Thoracic aorta (tissue), 2 donors: ENCODE results near the gene PPA1. TPM values are rescaled to one million over a fixed set of nuclear protein-coding genes. Genes with fewer than 3 reads are reported as not detected.
"Not testable (repeated sequence)": the region's sequence is repeated elsewhere in the genome, so short reads cannot be mapped to it uniquely, and the experiment has no call there.

Experiments
- ATAC-seq: fragments of 150-250 bp; one replicate; pipeline ENCODE4 v1.8.0; 2017; ENCODE audit warnings: low read depth; ENCODE audit not compliant: insufficient number of reproducible peaks, low FRiP score
- DNase-seq: peaks from one replicate; pipeline ENCODE4 v3.0.0-alpha.2; 2020; ENCODE audit warnings: low spot score
- H3K27ac ChIP-seq, 2 donors: fragments of 200-600 bp; sonication (generic); 1 replicate in 1 of 2; 2 replicates in 1 of 2; pipeline ENCODE4 v1.5.1; 2016; ENCODE audit warnings: mild to moderate bottlenecking in 2 of 2, moderate library complexity in 2 of 2
- H3K27me3 ChIP-seq: fragments of 200-600 bp; sonication (generic); replicated peaks from 2 replicates; pipeline ENCODE4 v1.6.0; 2016; ENCODE audit warnings: mild to moderate bottlenecking; ENCODE audit not compliant: insufficient read depth
- H3K36me3 ChIP-seq: fragments of 200-600 bp; sonication (generic); one replicate; pipeline ENCODE4 v1.5.1; 2016
- H3K4me1 ChIP-seq, 2 donors: fragments of 200-600 bp; sonication (generic); 1 replicate in 1 of 2; 2 replicates in 1 of 2; pipeline versions ENCODE4 v1.5.1 to v1.6.0; 2016; ENCODE audit warnings: low read depth in 2 of 2, mild to moderate bottlenecking in 1 of 2; ENCODE audit not compliant: control insufficient read depth in 1 of 2
- H3K4me3 ChIP-seq: fragments of 200-600 bp; sonication (generic); 2 replicates; pipeline ENCODE4 v1.5.1; 2016; ENCODE audit warnings: mild to moderate bottlenecking
- H3K9me3 ChIP-seq: fragments of 200-600 bp; sonication (generic); 2 replicates; pipeline ENCODE4 v1.5.1; 2016
- total RNA-seq, 2 donors: library from RNA; depleted of rRNA; stranded (reverse); fragments of >200 nt; gene quantifications; one replicate each; pipeline versions ENCODE4 v1.1.0 to v1.2.3, GENCODE V29; 2016
- TF ChIP-seq, protein P1 (sequence below): fragments of 200-600 bp; sonication (generic); IDR thresholded peaks from one replicate; pipeline ENCODE4 v1.5.1; 2019; ENCODE audit warnings: antibody characterized with exemption

Gene PPA1
- total RNA-seq, 2 donors from 2014 or later: 55.9 to 76.1 TPM

DNA sequence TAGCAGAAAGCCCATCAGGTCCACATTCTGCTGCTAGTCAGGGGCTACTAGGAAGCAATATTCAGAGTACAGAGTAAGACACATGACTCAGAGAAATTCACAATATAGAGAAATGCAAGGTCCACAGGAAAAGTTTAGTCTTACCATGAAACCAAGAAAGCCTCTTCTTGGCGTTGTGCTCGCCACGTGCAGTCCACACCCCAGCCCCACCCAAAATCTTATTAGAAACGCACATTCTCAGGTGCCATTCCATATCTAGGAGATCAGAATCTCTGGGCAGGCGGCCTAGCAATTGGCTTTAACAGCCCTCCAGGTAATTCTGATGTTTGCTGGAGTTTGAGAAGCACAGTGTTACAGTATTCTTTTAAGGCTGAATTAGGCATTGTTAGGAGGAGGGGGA lies 47.1 kb downstream of the PPA1 start:
- no peak for DNase-seq
- ATAC-seq: no peak
- Histone ChIP-seq H3K9me3 (no peaks in the 10 kb centered on the region), H3K27ac (no peak overlapping the region), H3K27me3 (no peaks in the 10 kb centered on the region), H3K4me1 (no peaks in the 10 kb centered on the region), H3K36me3 (no peaks in the 10 kb centered on the region), H3K4me3 (no peak overlapping the region)
- TF ChIP-seq, protein P1, sequence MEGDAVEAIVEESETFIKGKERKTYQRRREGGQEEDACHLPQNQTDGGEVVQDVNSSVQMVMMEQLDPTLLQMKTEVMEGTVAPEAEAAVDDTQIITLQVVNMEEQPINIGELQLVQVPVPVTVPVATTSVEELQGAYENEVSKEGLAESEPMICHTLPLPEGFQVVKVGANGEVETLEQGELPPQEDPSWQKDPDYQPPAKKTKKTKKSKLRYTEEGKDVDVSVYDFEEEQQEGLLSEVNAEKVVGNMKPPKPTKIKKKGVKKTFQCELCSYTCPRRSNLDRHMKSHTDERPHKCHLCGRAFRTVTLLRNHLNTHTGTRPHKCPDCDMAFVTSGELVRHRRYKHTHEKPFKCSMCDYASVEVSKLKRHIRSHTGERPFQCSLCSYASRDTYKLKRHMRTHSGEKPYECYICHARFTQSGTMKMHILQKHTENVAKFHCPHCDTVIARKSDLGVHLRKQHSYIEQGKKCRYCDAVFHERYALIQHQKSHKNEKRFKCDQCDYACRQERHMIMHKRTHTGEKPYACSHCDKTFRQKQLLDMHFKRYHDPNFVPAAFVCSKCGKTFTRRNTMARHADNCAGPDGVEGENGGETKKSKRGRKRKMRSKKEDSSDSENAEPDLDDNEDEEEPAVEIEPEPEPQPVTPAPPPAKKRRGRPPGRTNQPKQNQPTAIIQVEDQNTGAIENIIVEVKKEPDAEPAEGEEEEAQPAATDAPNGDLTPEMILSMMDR: no peak

- Histone ChIP-seq H3K4me1 (no peaks in the 10 kb centered on the region), H3K4me3 (no peak overlapping the region), H3K36me3 (no peaks in the 10 kb centered on the region), H3K27me3 (no peaks in the 10 kb centered on the region), H3K9me3 (no peaks in the 10 kb centered on the region), H3K27ac (no peak overlapping the region)
- DNase-seq (no peak), ATAC-seq (no peak)
- TF ChIP-seq, protein P1: no peak
Measured at GRCh38 chr10:70183304-70183703, 49.9 kb downstream of the PPA1 start.

DNA sequence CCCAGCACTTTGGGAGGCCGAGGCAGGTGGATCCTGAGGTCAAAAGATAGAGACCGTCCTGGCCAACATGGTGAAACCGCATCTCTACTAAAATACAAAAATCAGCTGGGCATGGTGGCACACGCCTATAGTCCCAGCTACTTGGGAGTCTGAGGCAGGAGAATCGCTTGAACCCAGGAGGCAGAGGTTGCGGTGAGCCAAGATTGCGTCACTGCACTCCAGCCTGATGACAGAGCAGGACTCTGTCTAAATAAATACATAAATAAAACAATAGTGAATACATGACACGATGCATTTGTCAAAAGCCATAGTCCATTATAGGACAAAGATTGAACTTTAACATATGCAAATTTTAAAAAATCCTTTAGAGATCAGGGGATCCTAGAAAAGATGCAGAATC lies 54.0 kb downstream of the PPA1 start:
- DNase-seq, H3K9me3 ChIP-seq, H3K4me3 ChIP-seq, H3K27ac ChIP-seq, H3K36me3 ChIP-seq, ATAC-seq, H3K27me3 ChIP-seq, H3K4me1 ChIP-seq: not testable (repeated sequence)

DNA sequence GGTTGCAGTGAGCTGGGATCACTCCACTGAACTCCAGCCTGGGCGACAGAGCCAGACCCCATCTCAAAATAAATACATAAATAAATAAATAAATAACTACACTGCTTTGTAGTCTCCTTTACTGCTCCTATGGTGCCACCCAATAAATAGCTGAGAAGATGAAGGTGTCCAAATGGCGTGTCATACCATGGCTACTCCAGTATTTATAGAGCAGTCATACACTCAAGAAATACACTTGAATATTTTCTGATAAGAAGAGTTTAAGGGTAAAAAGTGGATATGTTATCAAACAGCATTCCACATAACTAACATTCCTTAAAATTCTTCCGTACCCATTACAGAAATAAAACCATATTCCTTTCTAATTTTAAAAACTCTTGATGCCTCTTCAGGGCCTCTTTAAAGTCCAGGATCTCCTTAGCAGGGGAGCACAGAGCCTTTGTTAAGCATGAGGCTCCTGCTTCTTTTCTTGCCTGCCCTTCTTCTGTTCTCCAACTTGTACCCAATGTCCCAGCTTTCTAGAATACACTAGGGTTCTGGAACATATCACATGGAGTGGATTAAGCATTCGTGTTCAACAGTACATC lies 55.0 kb downstream of the PPA1 start:
- H3K4me1 ChIP-seq: peaks cover 0 to 3% of the 10 kb centered on the region in 2 donors
- DNase-seq: no peak
- no peak overlapping the region for H3K4me3 ChIP-seq
- no peak overlapping the region for H3K27ac ChIP-seq
- TF ChIP-seq, protein P1: no peak
- H3K36me3 ChIP-seq: no peaks in the 10 kb centered on the region
- H3K27me3 ChIP-seq: no peaks in the 10 kb centered on the region
- H3K9me3 ChIP-seq: no peaks in the 10 kb centered on the region
- ATAC-seq: no peak

DNA sequence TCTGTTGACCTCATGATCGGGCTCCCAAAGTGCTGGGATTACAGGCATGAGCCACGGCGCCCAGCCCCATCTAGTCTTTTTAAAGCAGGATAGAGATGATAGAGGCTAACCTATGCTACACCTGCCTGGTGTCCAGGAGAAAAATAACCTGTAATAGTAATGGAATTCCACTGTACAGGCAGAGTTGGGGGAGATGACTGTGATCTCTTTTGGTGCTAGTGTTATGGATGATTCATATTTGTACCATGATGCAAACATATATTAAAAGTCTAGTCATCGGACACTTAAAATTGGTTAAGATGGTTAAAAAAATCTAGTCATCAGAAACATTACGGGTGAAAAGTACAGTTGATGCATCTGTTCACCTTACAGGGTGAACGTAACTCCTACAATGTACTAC lies 56.8 kb downstream of the PPA1 start:
- no peaks in the 10 kb centered on the region for H3K9me3 ChIP-seq
- no peak overlapping the region for H3K27ac ChIP-seq
- no peak overlapping the region for H3K4me3 ChIP-seq
- H3K36me3 ChIP-seq: no peaks in the 10 kb centered on the region
- H3K4me1 ChIP-seq: peaks cover 0 to 3% of the 10 kb centered on the region in 2 donors
- TF ChIP-seq, protein P1: no peak
- H3K27me3 ChIP-seq: no peaks in the 10 kb centered on the region
- DNase-seq: no peak
- no peak for ATAC-seq

DNA sequence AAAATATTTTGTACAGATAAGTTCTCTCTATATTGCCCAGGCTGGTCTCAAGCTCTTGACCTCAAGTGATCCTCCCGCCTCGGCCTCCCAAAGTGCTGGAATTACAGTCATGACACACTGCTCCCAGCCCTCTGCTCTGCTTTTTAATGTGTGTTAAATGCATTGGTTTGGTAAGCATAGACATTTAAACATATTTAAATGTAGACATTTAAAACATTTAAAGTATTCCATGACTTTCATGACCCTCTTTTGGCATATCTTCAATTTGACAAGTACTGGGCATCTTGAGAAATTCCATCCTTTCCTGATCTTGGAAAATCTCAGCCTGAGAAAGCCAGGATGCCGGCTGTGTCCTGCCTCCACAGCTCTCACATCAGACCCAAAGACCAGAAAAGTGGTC lies 57.7 kb downstream of the PPA1 start:
- H3K4me3 ChIP-seq: no peak overlapping the region
- TF ChIP-seq, protein P1: no peak
- H3K27me3 ChIP-seq: no peaks in the 10 kb centered on the region
- H3K4me1 ChIP-seq: peaks cover 0 to 3% of the 10 kb centered on the region in 2 donors
- H3K9me3 ChIP-seq: no peaks in the 10 kb centered on the region
- no peak overlapping the region for H3K27ac ChIP-seq
- H3K36me3 ChIP-seq: no peaks in the 10 kb centered on the region
- ATAC-seq (no peak), DNase-seq (no peak)
